DND-41 (cell line): ENCODE measurements around the gene SHROOM3.

ENCODE experiments used
- EZH2 ChIP-seq: IDR thresholded peaks from 3 replicates; pipeline ENCODE4 v1.6.1; 2012; ENCODE audit warnings: borderline replicate concordance, low read depth, mild to moderate bottlenecking, moderate library complexity, low read length, inconsistent platforms; ENCODE audit not compliant: severe bottlenecking
- TF ChIP-seq, protein P1 (sequence below): IDR thresholded peaks from 2 replicates; pipeline ENCODE4 v1.5.1; 2012; ENCODE audit warnings: borderline replicate concordance, low read length, moderate library complexity, mild to moderate bottlenecking; ENCODE audit not compliant: poor library complexity, severe bottlenecking; ENCODE audit errors: extremely low read depth

GRCh38 chr4:76697129-76697803, 262.2 kb downstream of the SHROOM3 start:
- TF ChIP-seq EZH2: no peak
- TF ChIP-seq, protein P1, sequence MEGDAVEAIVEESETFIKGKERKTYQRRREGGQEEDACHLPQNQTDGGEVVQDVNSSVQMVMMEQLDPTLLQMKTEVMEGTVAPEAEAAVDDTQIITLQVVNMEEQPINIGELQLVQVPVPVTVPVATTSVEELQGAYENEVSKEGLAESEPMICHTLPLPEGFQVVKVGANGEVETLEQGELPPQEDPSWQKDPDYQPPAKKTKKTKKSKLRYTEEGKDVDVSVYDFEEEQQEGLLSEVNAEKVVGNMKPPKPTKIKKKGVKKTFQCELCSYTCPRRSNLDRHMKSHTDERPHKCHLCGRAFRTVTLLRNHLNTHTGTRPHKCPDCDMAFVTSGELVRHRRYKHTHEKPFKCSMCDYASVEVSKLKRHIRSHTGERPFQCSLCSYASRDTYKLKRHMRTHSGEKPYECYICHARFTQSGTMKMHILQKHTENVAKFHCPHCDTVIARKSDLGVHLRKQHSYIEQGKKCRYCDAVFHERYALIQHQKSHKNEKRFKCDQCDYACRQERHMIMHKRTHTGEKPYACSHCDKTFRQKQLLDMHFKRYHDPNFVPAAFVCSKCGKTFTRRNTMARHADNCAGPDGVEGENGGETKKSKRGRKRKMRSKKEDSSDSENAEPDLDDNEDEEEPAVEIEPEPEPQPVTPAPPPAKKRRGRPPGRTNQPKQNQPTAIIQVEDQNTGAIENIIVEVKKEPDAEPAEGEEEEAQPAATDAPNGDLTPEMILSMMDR: no peak
